Heart left ventricle (tissue), 16 donors: ENCODE measurements around the gene CHCHD5. TPM values are rescaled to one million over a fixed set of nuclear protein-coding genes. Genes with fewer than 3 reads are reported as not detected.
A peak's percentile ranks its signal among the peaks of the same experiment; 100 is the strongest.

ENCODE experiments used
- ATAC-seq, 4 donors: fragments of 200-7000 bp; cut with Tn5 transposase; one replicate each; pipeline ENCODE4 v1.9.1; 2020 to 2022; ENCODE audit warnings: moderate library complexity in 4 of 4, mild to moderate bottlenecking in 3 of 4, moderate number of reproducible peaks in 1 of 4
- DNase-seq, 5 donors: peaks; one replicate each; pipeline ENCODE4 v3.0.0-alpha.2; 2020
- H3K27ac ChIP-seq, 12 donors: fragments of 200-600 bp; sonication (generic) in 4 of 12; one replicate each; pipeline versions ENCODE4 v1.5.0 to v1.8.0; 2016 to 2022; ENCODE audit warnings: mild to moderate bottlenecking in 2 of 12
- H3K27me3 ChIP-seq, 9 donors: fragments of 200-600 bp; sonication (generic) in 2 of 9; one replicate each; pipeline versions ENCODE4 v1.5.1 to v1.8.0; 2016 to 2022; ENCODE audit warnings: mild to moderate bottlenecking in 3 of 9
- H3K36me3 ChIP-seq, 9 donors: fragments of 200-600 bp; sonication (generic) in 2 of 9; one replicate each; pipeline versions ENCODE4 v1.5.0 to v1.8.0; 2018 to 2022; ENCODE audit warnings: mild to moderate bottlenecking in 2 of 9
- H3K4me1 ChIP-seq, 12 donors: fragments of 200-600 bp; sonication (generic) in 4 of 12; one replicate each; pipeline versions ENCODE4 v1.5.0 to v1.8.0; 2016 to 2022; ENCODE audit warnings: mild to moderate bottlenecking in 3 of 12
- H3K4me3 ChIP-seq, 12 donors: fragments of 200-600 bp; sonication (generic) in 4 of 12; one replicate each; pipeline versions ENCODE4 v1.5.0 to v1.8.0; 2017 to 2022; ENCODE audit warnings: mild to moderate bottlenecking in 9 of 12, moderate library complexity in 4 of 12
- H3K9me3 ChIP-seq, 12 donors: fragments of 200-600 bp; sonication (generic) in 4 of 12; one replicate each; pipeline versions ENCODE4 v1.5.0 to v1.8.0; 2016 to 2022; ENCODE audit warnings: mild to moderate bottlenecking in 1 of 12
- POLR2A ChIP-seq, 2 donors: fragments of 450-650 bp; IDR thresholded peaks; one replicate each; pipeline ENCODE4 v1.6.1; 2017; ENCODE audit warnings: antibody characterized with exemption in 2 of 2, mild to moderate bottlenecking in 2 of 2, moderate library complexity in 2 of 2
- WGBS, 4 donors: extraction: QIAGEN DNeasy Blood & Tissue Kit in 2 of 4; methylation state at CpG; one replicate each; pipeline versions ENCODE4 v1.1.5 to v1.1.7; 2013 to 2018; 5-methylcytosine and 5-hydroxymethylcytosine counted together
- intact Hi-C, 10 donors: fragments of 100-400 bp; cut with DNase I; formaldehyde crosslinking; loops; one replicate each; pipeline versions ENCODE4 v1.11.1 to v1.14.2; 2022
- polyA plus RNA-seq, 2 donors: library from polyadenylated mRNA; stranded (reverse); fragments of 200-250 nt; gene quantifications; one replicate each; pipeline ENCODE4 v1.2.3, GENCODE V29; 2013
- total RNA-seq, 9 donors: library from RNA; depleted of rRNA in 2 of 9; stranded (reverse); fragments of >200 nt in 2 of 9; fragmentation: NEBNext Ultra II Directional in 3 of 9; extraction: Animal tissue kit (Norgen Biotek cat#: 25700) in 3 of 9; gene quantifications; one replicate each; pipeline versions ENCODE4 v1.1.0 to v1.2.4, GENCODE V29; 2016 to 2023
- TF ChIP-seq, protein P1 (sequence below), 12 donors: fragments of 200-600 bp; sonication (generic) in 4 of 12; IDR thresholded peaks; one replicate each; pipeline versions ENCODE4 v1.5.0 to v1.8.0; 2018 to 2022; ENCODE audit warnings: antibody characterized with exemption in 12 of 12, mild to moderate bottlenecking in 5 of 12
- donor health status: ischemic (EF 13 %, LVEDD 7.1; RV severe dilation, severe dysfunction).
- donor health status: healthy with polysubstance abuse.
- donor health status: DM: no; HTN: yes; CAD: no.
- donor health status: DM: no; HTN: no; CAD: no.
- donor health status: ischemic (EF 25% LVEDD 6.9; RV normal size, moderate dysfunction).
- donor health status: ischemic (EF 25% LVEDD 5.7; RV mildly dilated, moderate dysfunction).
- donor health status: healthy.
- donor health status: DM: yes; HTN: yes; CAD: no.
- donor health status: ischemic (EF 35%, LVEDD 5.7; RV mildly dilated, moderate dysfunction).
- donor health status: nonischemic (EF 11% LVEDD 7.7; RV severe dilation, severe dysfunction).
- donor health status: DM: yes; HTN: yes; CAD: no.
- donor health status: PGD.
- donor health status: ischemic (EF 29% LVEDD 5.4; RV normal size, mild dysfunction).
- donor health status: nonischemic (EF 23%, LVEDD 6.1; RV moderate dilation, normal function).

The CHCHD5 gene
- total and polyA plus RNA-seq, 11 donors = 18.6 to 32.2 (median 23.4) TPM

DNA sequence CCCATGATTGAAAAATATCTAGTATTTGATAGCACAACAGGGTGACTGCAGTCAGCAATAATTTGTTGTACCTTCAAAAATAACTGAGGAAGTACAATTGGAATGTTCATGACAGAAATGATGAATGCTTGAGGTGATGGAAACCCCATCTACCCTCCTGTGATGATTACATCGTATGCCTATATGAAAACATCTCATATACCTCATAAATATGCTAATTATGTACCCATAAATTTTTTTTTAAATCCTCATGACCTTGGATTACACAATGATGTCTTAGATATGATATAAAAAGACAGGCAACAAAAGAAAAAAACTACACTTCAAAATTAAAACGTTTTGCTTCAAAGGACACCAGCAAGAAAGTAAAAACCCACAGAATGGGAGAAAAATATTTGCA lies 43.5 kb upstream of the CHCHD5 start:
- WGBS, 4 donors = 44 to 50% (median 46%) methylated on average over 2 of the region's 2 CpGs
- TF ChIP-seq, protein P1, sequence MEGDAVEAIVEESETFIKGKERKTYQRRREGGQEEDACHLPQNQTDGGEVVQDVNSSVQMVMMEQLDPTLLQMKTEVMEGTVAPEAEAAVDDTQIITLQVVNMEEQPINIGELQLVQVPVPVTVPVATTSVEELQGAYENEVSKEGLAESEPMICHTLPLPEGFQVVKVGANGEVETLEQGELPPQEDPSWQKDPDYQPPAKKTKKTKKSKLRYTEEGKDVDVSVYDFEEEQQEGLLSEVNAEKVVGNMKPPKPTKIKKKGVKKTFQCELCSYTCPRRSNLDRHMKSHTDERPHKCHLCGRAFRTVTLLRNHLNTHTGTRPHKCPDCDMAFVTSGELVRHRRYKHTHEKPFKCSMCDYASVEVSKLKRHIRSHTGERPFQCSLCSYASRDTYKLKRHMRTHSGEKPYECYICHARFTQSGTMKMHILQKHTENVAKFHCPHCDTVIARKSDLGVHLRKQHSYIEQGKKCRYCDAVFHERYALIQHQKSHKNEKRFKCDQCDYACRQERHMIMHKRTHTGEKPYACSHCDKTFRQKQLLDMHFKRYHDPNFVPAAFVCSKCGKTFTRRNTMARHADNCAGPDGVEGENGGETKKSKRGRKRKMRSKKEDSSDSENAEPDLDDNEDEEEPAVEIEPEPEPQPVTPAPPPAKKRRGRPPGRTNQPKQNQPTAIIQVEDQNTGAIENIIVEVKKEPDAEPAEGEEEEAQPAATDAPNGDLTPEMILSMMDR (IDR thresholded peaks at IDR 0.05) = no peak
- no peak for TF ChIP-seq POLR2A (IDR thresholded peaks at IDR 0.05)
- ATAC-seq = no peak
- Histone ChIP-seq H3K9me3 (no peaks in the 10 kb centered on the region), H3K36me3 (peaks cover 0 to 4% (median 0%) of the 10 kb centered on the region in 9 donors), H3K4me3 (peak overlapping the region in 5 of 12 donors; percentile 69 to 93 (median 81)), H3K4me1 (peaks cover 0 to 24% (median 12%) of the 10 kb centered on the region in 12 donors), H3K27ac (peak overlapping the region in 1 of 12 donors; percentile 92), H3K27me3 (no peaks in the 10 kb centered on the region)
- intact Hi-C loops = loop anchor here in 4 of 10 donors (5.0 to 10.0 kb wide), 3 partner anchors 41 to 59 kb away; partner anchors contain the start of genes CHCHD5 (in 3 of the 4) and TTL (in 3 of the 4)
- no peak for DNase-seq

DNA sequence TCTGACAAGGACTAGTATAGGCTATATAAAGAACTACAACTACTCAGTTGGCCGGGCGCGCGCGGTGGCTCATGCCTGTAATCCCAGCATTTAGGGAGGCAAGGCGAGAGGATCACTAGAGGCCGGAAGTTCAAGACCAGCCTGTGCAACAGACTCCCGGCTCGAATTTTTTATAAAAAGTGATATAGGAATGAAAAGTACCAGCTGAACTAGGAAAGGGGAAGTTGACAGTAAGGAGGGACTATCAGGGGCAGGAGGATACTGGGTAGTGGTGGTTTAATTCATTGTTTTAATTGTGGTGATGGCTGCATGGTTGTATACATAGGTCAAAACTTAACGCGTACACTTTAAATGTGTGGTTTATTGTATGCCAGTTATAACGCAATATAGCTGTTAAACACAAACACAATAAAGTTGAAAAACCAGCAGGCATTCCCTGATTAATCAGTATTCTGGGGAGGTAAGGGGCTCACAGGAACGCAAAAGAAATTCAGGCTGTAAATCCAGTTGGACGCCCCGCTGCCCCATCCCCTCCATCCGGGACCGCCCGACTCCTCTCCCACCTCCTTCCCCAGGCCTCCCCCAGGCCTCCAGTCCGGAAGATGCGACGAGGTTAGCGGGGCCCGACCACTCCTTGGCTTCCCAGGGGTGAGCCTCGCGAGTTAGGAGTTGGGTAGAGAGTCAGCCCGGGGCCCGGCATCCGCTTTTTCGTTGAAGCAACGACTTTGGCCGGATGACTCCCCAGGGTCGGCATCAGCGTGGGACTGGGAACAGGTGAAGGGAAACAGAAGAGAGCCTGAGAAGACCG lies 42.9 kb upstream of the CHCHD5 start:
- DNase-seq = peak; percentile 72 to 86 (median 78)
- Histone ChIP-seq H3K4me1 (peaks cover 0 to 24% (median 12%) of the 10 kb centered on the region in 12 donors), H3K36me3 (peaks cover 0 to 7% (median 0%) of the 10 kb centered on the region in 9 donors), H3K4me3 (peak overlapping the region; percentile 69 to 93 (median 81)), H3K27me3 (no peaks in the 10 kb centered on the region), H3K9me3 (no peaks in the 10 kb centered on the region), H3K27ac (peak overlapping the region; percentile 71 to 93 (median 86))
- ATAC-seq = peak; percentile 84 to 91 (median 89)
- TF ChIP-seq, protein P1 (IDR thresholded peaks at IDR 0.05) = no peak
- no peak for TF ChIP-seq POLR2A (IDR thresholded peaks at IDR 0.05)
- WGBS, 4 donors = 17 to 20% (median 19%) methylated on average over 34 of the region's 34 CpGs
- intact Hi-C loops = loop anchor here in 7 of 10 donors (1.0 to 10.0 kb wide), 7 partner anchors 41 to 61 kb away; partner anchors contain the start of genes TTL (in 5 of the 7) and CHCHD5 (in 3 of the 7)

DNA sequence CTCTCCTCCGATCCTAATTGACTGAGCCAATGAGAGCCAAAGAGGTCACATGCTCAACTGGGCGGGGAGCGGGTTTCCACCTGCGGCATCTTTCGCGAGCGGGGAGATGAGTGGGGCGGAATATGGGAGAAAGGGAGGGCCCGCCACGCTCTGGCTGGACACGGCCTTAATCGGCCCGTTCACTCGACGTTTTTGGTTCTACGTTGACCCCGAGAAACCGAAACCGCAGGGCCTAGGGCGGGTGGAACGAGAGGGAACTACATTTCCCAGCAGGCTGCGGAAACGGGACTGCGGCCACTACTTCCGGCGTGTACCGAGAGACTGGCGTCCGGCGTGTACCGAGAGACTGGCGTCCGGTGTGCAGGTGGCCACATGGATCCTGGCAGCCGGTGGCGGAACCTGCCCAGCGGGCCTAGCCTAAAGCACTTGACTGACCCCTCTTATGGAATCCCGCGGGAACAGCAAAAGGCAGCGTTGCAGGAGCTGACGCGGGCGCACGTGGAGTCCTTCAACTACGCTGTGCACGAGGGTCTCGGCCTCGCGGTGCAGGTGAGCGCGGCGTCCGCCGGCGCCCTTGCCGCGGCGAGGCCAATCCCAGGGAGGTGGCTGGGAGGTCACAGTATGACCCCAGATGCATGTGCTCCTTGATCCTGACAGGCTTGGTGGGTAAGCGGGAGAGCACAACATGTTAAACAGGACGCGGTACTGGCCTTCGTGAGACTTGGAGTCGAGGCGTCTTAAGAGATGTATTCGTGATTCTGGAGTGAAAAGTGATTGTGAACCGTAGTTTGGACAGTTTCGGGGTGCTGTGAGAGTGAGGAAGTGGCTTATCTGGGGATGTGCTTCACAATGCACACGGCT lies 42.1 kb upstream of the CHCHD5 start, which contains the start of gene POLR1B:
TSS of gene POLR1B (plus strand) at position 343 of the 861 bp plus-strand sequence. CDS start at position 373, 30 bp downstream.
- H3K9me3 ChIP-seq = no peaks in the 10 kb centered on the region
- peak within 1 kb of the TSS; percentile 69 to 93 (median 81) for H3K4me3 ChIP-seq
- intact Hi-C loops = loop anchor here in 7 of 10 donors (1.0 to 10.0 kb wide), 7 partner anchors 40 to 62 kb away; partner anchors contain the start of genes TTL (in 5 of the 7) and CHCHD5 (in 3 of the 7)
- 0 to 1% (median 0%) methylated on average over 45 to 67 of the region's 67 CpGs for WGBS, 4 donors
- H3K36me3 ChIP-seq = peaks cover 0 to 14% (median 7%) of the 10 kb centered on the region in 9 donors
- DNase-seq (peak; percentile 85 to 89 (median 87)), ATAC-seq (peak; percentile 94 to 97 (median 96))
- peak within 1 kb of the TSS; percentile 71 to 93 (median 86) for H3K27ac ChIP-seq
- no peaks in the 10 kb centered on the region for H3K27me3 ChIP-seq
- H3K4me1 ChIP-seq = peaks cover 0 to 24% (median 12%) of the 10 kb centered on the region in 12 donors
- TF ChIP-seq POLR2A (IDR thresholded peaks at IDR 0.05) = peak in 1 of 2 donors; percentile 28
- TF ChIP-seq, protein P1 (IDR thresholded peaks at IDR 0.05) = no peak
